ENCODE measurements around the gene CROCC2.

DNA sequence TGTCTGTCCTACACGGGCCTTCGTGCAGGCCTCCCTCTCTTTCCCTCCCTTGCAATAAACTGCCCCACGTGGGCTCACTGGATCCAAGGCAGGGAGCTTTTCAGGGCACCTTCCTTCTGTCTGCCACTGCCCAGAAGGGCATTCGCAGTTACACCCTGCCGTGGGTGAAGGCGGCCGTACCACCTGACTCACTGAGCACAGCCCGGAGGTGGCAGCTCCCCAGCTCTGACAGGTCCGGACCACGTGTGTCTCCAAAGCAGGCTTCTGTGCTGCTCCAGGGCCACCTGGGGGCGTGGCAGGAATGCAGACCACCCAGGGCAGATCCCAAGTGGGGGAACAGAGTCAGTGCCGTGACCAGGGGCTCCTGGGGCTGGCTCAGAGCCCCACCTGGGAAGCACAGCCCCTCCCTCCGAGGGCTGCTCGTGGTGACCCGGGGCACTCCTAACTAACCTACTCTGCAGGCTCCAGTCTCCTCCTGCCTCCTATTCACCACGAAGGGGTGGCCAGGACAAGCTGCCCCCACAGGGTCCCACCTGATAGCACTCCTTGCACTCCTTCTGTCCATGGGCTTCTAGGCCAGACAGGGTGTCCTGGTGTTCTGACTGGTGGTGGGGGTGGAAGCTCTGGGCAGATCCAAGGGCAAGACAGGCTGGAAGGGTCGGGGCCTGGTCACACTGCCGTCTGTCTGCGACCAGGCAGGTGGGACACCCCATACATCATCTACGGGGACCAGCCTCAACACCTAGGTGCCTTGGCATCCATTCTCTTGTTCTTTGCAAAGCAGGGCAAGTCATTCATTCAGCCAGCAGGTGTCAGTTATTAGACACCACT is 102.0 kb downstream of the CROCC2 start:
- TF ChIP-seq, protein P1, sequence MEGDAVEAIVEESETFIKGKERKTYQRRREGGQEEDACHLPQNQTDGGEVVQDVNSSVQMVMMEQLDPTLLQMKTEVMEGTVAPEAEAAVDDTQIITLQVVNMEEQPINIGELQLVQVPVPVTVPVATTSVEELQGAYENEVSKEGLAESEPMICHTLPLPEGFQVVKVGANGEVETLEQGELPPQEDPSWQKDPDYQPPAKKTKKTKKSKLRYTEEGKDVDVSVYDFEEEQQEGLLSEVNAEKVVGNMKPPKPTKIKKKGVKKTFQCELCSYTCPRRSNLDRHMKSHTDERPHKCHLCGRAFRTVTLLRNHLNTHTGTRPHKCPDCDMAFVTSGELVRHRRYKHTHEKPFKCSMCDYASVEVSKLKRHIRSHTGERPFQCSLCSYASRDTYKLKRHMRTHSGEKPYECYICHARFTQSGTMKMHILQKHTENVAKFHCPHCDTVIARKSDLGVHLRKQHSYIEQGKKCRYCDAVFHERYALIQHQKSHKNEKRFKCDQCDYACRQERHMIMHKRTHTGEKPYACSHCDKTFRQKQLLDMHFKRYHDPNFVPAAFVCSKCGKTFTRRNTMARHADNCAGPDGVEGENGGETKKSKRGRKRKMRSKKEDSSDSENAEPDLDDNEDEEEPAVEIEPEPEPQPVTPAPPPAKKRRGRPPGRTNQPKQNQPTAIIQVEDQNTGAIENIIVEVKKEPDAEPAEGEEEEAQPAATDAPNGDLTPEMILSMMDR (IDR thresholded peaks at IDR 0.05): no peak
- no peak for TF ChIP-seq POLR2A (IDR thresholded peaks at IDR 0.05)
- no peak for TF ChIP-seq POLR2AphosphoS5 (IDR thresholded peaks at IDR 0.05)
- no peak for TF ChIP-seq EP300 (IDR thresholded peaks at IDR 0.05)
